Activated T-cell treated with anti-CD3 and anti-CD28 coated beads for 1 hour (primary cell): ENCODE data around the gene IGSF1.
"Not testable (repeated sequence)": the region's sequence is repeated elsewhere in the genome, so short reads cannot be mapped to it uniquely, and the experiment has no call there.

ENCODE experiments used
- DNase-seq: peaks from one replicate; pipeline ENCODE4 v3.0.0-alpha.2; 2020; ENCODE audit warnings: low read depth

Gene IGSF1

DNA sequence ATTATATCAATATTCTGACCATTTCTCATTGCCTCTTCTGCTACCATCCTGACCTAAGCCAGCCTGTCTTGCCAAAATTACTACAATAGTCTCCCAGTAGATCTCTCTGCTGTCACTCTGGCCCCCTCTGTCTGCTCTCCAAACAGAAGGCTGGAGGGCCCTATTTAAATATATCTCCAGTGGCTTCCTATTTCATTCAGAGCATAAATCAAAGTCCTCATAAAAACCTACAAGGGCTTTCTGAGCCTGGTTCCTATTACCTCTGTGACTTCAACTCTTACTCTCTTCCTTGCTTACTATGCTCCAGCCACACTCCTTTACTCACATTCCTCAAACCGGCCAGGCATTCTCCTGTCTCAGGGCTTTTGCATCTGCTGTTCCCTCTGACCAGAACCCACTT is 19.0 kb downstream of the IGSF1 start:
- DNase-seq = no peak

DNA sequence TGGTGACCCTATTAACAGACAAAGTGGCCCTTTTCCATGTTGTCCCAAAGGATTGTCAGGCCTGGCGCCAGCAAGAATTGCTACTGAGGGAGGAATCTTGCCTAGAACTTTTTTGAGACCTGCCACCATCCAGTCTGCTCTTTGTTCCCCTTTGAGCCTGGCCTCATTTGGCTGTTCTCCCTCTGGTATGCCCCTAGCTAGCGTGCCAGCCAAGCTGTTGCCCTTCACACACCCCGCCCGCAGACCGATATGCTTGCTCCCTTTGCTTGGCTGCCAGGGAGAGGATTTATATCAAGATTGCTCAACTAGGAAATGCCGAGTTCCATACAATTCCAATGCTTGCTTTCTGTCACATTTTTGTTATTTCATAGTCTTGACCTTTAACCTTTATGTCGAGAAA is 24.4 kb downstream of the IGSF1 start:
- DNase-seq = no peak

DNA sequence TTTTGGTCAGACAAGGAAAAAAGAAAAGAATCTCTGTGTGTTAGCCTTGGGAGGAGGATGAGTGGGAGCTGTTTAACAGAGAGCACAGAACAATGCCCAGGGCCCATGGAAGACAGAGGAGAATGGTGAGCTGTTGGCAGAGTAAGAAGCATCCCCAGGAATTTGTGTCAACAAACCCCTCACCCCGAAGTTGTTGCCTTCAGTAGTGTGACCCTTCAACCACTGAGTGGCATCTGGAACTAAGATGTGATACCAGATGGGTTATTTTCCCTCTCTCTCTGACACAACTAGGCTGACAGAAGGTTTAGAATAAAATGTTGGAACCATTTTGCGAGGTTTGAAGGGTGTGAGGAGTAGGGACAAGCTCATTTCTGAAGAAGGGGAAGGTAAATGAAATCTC is 25.1 kb downstream of the IGSF1 start:
- DNase-seq = no peak

DNA sequence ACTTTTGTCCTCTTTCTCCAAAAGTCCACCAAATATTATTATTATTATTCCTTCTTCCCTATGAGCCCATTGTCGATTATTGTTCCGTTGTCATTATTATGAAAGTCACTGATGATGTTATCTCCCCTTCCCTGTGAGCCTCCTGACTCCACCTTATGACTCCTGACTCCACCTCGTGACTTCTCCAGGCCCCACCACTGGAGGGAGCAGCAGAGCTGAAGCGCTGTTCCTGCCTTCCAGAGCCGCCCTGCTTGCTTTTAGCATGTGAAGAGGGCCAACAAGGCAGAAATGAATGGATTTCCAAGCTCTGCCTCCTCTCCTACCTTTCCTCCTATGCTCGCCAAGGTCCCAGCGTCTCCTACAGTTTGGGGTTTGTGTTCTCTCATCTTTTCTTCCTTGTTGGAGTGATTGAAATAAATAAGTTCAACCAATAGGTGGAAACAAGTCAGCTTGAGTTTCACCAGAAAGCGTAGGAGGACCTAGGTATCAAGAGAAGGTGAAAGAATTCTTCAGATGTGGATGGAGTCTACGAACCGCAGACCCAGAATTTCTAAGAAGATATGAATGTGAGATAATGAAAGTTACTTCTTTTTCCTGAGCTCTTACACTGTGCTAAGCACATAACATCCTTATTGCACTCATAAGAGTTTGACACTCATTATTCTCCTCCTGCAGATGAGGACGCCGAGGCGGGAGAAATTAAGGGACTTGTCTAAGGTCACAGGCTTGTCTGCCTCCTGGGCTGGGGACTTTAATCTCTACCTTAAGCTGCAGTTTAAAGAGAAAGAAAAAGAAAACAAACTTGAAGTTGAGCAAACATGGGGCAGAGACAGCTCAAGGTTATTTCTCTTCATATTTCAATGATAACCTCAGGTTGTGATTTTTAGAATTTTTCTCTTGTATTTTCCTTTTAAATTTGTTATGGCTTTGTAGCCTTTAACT is 26.1 kb downstream of the IGSF1 start:
- DNase-seq = no peak

DNA sequence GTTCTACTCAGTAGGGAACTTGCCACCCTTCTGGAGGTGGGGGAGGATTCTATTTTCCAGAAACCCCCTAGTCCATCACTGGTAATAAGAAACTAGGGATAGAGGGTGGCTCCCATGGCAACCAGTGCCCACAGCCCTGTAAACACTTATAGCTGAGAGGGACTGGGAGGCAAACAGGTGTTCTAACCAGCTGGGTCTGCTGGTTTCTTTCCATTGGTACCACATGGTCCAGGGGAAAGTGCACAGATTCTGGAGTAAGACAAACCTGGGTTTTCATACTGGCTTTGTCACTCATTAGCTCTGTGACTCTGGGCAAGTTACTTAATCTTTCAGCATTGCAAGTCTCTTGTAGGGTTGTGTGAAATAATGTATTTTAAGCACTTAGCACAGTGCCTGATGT is 26.9 kb downstream of the IGSF1 start:
- DNase-seq = no peak

DNA sequence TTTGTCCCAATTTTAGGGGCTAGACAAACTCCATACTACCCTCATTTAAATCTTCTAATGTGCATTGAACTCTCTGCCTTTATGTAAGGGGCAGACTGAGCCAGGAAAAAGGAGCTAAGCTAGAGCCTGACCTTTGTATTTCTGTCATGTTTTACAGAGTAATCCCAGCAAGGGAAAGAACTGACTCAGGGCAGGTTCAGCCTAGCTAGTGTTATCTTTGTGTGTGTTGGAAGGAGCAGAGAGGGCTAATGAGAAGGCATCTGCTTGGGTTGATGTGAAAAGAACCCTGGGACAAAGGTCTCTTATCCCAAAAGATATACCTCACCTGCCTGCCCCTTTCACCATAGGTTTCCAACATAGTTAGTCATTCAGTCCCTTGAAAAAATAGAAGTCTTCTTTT is 31.7 kb downstream of the IGSF1 start:
- DNase-seq = no peak

DNA sequence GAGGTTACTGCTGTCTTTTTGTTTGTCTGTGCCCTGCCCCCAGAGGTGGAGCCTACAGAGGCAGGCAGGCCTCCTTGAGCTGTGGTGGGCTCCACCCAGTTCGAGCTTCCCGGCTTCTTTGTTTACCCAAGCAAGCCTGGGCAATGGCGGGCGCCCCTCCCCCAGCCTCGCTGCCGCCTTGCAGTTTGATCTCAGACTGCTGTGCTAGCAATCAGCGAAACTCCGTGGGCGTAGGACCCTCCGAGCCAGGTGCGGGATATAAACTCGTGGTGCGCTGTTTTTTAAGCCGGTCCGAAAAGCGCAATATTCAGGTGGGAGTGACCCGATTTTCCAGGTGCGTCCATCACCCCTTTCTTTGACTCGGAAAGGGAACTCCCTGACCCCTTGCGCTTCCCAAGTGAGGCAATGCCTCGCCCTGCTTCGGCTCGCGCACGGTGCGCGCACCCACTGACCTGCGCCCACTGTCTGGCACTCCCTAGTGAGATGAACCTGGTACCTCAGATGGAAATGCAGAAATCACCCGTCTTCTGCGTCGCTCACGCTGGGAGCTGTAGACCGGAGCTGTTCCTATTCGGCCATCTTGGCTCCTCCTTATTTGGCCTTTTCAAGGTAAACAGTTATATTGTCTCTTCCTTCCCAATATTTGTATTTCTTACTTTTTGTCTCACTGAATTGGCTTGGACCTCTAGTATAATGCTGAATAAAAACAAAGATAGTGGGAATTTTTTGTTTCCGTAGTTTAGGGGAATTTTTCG is 37.9 kb downstream of the IGSF1 start:
- DNase-seq = not testable (repeated sequence)

DNA sequence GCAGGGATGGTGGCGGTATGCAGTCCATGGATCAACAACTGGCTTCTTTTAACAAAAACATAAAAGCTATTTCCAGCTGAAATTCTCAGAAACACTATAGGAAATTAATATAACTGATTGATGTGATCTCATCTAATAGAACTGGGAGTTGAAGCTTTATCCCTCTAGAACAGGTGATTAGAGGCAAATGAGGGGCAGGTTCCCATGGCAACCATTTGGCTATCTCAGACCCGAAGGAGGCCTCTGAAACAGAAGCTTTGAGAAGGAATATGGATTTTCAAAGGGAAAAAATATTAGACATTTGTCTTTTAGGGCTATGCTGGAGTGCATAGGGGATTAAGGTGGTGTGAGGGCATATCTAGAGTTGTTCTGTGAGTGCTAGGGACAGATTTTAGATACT is 50.0 kb downstream of the IGSF1 start:
- DNase-seq = no peak

DNA sequence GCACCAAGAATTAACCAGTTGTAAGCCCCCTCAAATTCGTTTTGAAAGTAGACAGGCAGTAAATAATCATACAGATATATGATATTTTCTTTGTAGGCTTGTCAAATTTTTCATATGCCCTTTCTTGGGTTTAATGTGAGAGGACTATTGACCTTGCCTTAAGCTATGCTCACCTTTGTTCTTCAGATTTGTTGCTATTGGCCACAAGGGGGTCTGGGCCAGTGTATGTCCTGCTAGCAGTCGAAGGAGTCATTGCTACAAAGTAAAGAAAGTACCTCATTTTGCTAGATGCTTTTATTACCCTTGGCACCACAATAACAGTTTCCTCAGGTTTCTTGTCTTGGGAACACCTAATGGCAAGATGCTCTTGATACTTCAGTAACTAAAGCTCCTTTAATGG is 51.7 kb downstream of the IGSF1 start:
- DNase-seq = no peak

DNA sequence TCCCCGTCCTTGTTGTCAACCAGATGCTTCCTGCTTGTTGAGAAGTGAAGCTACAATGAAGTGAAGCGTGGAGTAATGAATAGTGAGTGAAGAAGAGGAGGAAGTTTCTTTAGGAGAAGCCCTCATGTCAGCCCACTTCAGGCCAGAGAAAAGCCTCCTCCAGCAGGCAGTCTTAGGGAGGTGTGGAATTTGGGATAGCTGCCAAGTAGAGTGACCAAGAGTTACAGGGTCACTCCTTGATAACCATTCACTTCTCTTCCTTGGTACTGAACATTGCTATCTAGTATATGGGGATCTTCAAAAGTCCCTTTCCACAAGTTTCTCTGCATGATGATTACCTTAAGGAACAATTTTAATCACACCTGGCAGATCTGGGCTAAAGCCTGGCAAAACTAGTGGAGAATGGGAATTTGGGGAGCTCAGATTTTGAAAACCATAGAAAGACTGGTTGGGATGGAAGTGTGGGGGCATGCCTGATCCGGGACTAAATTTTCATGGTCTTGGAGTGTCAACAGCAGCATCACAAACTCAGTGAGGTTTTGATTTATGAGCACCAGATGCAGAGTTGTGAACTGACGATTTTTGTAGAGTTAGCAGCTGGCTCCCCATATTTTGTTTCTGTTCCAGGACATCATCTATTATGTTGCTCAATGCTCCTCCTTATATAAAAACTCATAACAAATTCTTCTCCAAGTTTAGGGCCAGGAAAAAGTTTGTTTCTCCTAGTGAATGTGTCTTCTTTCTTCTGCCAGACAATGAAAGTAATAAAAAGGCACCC is 53.1 kb downstream of the IGSF1 start:
- DNase-seq = no peak

DNA sequence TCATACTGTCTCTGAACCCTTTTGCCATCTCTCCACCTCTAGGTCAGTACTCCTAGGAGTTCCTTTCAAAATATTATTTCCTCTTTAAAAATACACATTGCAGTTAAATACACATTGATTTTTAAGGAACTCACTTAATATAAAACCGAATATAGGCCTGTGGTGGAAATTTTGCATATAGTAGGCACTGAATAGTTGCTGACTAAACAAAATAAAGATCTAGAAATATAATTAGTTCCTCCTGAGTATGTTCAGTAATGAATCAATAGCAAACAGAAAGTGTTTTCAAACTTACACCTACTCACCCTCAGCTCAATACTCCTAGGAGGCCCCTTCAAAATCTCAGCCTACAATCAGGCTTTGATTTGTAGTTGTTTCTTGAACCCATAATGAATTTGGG is 61.5 kb downstream of the IGSF1 start:
- DNase-seq = no peak

DNA sequence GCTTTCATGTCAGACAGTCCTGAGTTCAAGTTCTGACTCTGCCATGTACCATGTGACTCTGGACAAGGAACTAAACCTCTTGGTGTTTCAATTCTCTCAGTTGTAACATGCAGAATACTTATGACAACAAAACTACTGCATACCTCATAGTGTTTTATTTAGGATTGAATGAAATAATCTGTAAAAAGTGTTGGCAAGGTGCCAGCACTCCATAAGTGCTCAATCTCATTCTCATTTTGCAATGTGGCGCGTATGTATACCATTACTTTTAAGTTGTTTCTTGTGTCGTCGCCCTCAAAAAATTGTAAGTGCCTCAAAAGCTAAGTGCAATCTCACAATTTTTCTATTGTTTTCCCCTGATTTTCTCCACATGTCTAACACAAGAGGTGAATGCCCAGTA is 62.5 kb downstream of the IGSF1 start:
- DNase-seq = no peak

DNA sequence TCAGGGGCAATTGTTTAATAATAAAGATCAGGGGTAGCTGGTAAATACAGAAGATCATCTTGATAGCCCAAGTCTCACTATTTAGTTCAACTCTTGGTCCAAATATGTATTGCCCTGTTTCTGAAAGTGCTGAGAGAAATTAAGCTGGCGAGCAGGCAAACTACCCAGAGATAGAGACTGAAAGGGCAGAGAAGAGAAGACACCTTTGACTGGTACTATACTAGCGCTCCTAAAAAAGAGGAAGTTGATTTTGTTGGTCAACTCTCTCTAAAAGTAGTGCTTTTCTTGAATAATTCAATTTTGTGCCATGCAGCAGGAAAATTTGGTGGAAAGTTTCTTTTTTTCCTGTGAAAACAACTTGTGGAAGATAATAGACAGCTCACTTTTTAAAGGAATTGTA is 64.0 kb downstream of the IGSF1 start:
- no peak for DNase-seq
